ENCODE measurements around the gene RUNX1. TPM values are rescaled to one million over a fixed set of nuclear protein-coding genes. Genes with fewer than 3 reads are reported as not detected.

The RUNX1 gene
- total and polyA plus RNA-seq, 10 of the 15 experiments (the other 5 are each of a cell fraction or from before 2014, with no cell fraction given), result 0.90 to 15.2 (median 4.1) TPM

GRCh38 chr21:34845521-34846451, 203.3 kb downstream of the RUNX1 start (continued):
- TF ChIP-seq, protein P1, sequence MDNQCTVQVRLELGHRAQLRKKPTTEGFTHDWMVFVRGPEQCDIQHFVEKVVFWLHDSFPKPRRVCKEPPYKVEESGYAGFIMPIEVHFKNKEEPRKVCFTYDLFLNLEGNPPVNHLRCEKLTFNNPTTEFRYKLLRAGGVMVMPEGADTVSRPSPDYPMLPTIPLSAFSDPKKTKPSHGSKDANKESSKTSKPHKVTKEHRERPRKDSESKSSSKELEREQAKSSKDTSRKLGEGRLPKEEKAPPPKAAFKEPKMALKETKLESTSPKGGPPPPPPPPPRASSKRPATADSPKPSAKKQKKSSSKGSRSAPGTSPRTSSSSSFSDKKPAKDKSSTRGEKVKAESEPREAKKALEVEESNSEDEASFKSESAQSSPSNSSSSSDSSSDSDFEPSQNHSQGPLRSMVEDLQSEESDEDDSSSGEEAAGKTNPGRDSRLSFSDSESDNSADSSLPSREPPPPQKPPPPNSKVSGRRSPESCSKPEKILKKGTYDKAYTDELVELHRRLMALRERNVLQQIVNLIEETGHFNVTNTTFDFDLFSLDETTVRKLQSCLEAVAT (IDR thresholded peaks at IDR 0.05), result peak; percentile 90
- TF ChIP-seq ZNF687 (IDR thresholded peaks at IDR 0.05) (peak; percentile 59; the same call in 1 of the 2 replicates), ZNF217 (IDR thresholded peaks at IDR 0.05) (peak; percentile 74), MTA2 (IDR thresholded peaks at IDR 0.05; ENCODE audit: low read depth) (peak; percentile 85), RAD51 (IDR thresholded peaks at IDR 0.05) (no peak; the same call in 1 of the 2 replicates), IKZF1 (conservative IDR thresholded peaks at IDR 0.05) (peak; percentile 70), MEF2A (IDR thresholded peaks at IDR 0.05; ENCODE audit: insufficient read depth, low read depth, low read length) (0 out of 2 replicates have a peak, but pooled peaks have one; percentile 38), JUNB (IDR thresholded peaks at IDR 0.05) (peak; percentile 67), REST (IDR thresholded peaks at IDR 0.05; ENCODE audit: low read depth, low read length) (no peak), CBX5 (IDR thresholded peaks at IDR 0.05; ENCODE audit: low read depth) (no peak), CREM (IDR thresholded peaks at IDR 0.05; ENCODE audit: low read depth) (peak; percentile 66)
- TF ChIP-seq, protein P2, sequence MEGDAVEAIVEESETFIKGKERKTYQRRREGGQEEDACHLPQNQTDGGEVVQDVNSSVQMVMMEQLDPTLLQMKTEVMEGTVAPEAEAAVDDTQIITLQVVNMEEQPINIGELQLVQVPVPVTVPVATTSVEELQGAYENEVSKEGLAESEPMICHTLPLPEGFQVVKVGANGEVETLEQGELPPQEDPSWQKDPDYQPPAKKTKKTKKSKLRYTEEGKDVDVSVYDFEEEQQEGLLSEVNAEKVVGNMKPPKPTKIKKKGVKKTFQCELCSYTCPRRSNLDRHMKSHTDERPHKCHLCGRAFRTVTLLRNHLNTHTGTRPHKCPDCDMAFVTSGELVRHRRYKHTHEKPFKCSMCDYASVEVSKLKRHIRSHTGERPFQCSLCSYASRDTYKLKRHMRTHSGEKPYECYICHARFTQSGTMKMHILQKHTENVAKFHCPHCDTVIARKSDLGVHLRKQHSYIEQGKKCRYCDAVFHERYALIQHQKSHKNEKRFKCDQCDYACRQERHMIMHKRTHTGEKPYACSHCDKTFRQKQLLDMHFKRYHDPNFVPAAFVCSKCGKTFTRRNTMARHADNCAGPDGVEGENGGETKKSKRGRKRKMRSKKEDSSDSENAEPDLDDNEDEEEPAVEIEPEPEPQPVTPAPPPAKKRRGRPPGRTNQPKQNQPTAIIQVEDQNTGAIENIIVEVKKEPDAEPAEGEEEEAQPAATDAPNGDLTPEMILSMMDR (IDR thresholded peaks at IDR 0.05 in 2 of 3, conservative IDR thresholded peaks at IDR 0.05 in 1 of 3; ENCODE audit: control insufficient read depth in 2 of 3, extremely low read depth in 1 of 3, insufficient read depth in 1 of 3, low read depth in 3 of 3, low read length in 3 of 3), result no peak
- TF ChIP-seq, protein P3, sequence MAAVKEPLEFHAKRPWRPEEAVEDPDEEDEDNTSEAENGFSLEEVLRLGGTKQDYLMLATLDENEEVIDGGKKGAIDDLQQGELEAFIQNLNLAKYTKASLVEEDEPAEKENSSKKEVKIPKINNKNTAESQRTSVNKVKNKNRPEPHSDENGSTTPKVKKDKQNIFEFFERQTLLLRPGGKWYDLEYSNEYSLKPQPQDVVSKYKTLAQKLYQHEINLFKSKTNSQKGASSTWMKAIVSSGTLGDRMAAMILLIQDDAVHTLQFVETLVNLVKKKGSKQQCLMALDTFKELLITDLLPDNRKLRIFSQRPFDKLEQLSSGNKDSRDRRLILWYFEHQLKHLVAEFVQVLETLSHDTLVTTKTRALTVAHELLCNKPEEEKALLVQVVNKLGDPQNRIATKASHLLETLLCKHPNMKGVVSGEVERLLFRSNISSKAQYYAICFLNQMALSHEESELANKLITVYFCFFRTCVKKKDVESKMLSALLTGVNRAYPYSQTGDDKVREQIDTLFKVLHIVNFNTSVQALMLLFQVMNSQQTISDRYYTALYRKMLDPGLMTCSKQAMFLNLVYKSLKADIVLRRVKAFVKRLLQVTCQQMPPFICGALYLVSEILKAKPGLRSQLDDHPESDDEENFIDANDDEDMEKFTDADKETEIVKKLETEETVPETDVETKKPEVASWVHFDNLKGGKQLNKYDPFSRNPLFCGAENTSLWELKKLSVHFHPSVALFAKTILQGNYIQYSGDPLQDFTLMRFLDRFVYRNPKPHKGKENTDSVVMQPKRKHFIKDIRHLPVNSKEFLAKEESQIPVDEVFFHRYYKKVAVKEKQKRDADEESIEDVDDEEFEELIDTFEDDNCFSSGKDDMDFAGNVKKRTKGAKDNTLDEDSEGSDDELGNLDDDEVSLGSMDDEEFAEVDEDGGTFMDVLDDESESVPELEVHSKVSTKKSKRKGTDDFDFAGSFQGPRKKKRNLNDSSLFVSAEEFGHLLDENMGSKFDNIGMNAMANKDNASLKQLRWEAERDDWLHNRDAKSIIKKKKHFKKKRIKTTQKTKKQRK (IDR thresholded peaks at IDR 0.05; ENCODE audit: low read depth, low read length), result no peak

All from GM12878 (cell line).